Suprapubic skin (tissue), 4 donors: Measurements from ENCODE around the gene DSE. TPM values are rescaled to one million over a fixed set of nuclear protein-coding genes. Genes with fewer than 3 reads are reported as not detected.

Experiments used
- DNase-seq, 2 donors: peaks; one replicate each; pipeline ENCODE4 v3.0.0-alpha.2; 2019; ENCODE audit warnings: low spot score in 2 of 2
- H3K27ac ChIP-seq: fragments of 200-600 bp; sonication (generic); one replicate; pipeline ENCODE4 v1.5.1; 2019
- H3K27me3 ChIP-seq: fragments of 200-600 bp; sonication (generic); one replicate; pipeline ENCODE4 v1.5.1; 2019
- H3K36me3 ChIP-seq: fragments of 200-600 bp; sonication (generic); one replicate; pipeline ENCODE4 v1.5.1; 2019
- H3K4me1 ChIP-seq: fragments of 200-600 bp; sonication (generic); one replicate; pipeline ENCODE4 v1.5.1; 2019
- H3K4me3 ChIP-seq: fragments of 200-600 bp; sonication (generic); one replicate; pipeline ENCODE4 v1.5.1; 2019; ENCODE audit warnings: mild to moderate bottlenecking
- H3K9me3 ChIP-seq: fragments of 200-600 bp; sonication (generic); one replicate; pipeline ENCODE4 v1.5.1; 2019
- CTCF ChIP-seq, 2 donors: fragments of 200-600 bp in 1 of 2; fragments of 450-650 bp in 1 of 2; sonication (generic) in 1 of 2; IDR thresholded peaks; one replicate each; pipeline ENCODE4 v1.5.1; 2016 to 2019; ENCODE audit warnings: antibody characterized with exemption in 2 of 2, mild to moderate bottlenecking in 1 of 2, moderate library complexity in 1 of 2
- EP300 ChIP-seq: sonication (generic); formaldehyde crosslinking; IDR thresholded peaks from one replicate; pipeline ENCODE4 v1.6.1; 2017; ENCODE audit warnings: antibody characterized with exemption
- POLR2A ChIP-seq, 2 donors: fragments of 450-650 bp; IDR thresholded peaks; one replicate each; pipeline ENCODE4 v1.6.1; 2017; ENCODE audit warnings: antibody characterized with exemption in 2 of 2, mild to moderate bottlenecking in 2 of 2, moderate library complexity in 2 of 2
- POLR2AphosphoS5 ChIP-seq, 3 donors: sonication (generic); formaldehyde crosslinking; IDR thresholded peaks; one replicate each; pipeline ENCODE4 v1.6.1; 2017; ENCODE audit warnings: antibody characterized with exemption in 3 of 3
- WGBS: methylation state at CpG from one replicate; pipeline ENCODE4 v1.1.5; 2018; 5-methylcytosine and 5-hydroxymethylcytosine counted together
- total RNA-seq, 4 donors: library from RNA; depleted of rRNA; stranded (reverse); fragments of >200 nt; gene quantifications; one replicate each; pipeline ENCODE4 v1.1.0, GENCODE V29; 2016

DSE gene
- total RNA-seq, 4 donors from 2014 or later = 36.0 to 40.0 (median 37.2) TPM

DNA sequence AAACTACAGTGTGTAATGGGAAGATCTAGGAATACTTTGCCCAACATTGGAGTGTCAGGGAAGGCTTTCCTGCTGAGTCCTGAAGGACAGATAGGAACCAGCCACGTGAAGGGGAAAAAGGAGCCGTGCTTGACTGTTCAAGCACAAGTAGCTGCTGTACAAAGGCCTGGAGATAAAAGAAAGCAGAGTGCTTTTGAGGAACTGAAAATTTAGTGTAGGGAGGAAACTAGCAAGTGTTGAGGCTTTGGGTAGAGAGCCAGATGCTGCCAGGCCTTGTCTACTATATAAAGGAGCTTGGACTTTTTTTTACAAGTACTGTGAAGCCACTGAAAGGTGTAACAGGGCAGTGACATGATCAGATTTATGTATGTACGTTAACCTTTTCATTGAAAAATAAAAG, 39.0 kb downstream of the DSE start:
- H3K27ac ChIP-seq = no peak overlapping the region
- H3K36me3 ChIP-seq = no peaks in the 10 kb centered on the region
- 81% methylated on average over 3 of the region's 3 CpGs for WGBS
- no peak overlapping the region for H3K4me3 ChIP-seq
- no peak for DNase-seq
- no peaks in the 10 kb centered on the region for H3K9me3 ChIP-seq
- peaks cover 37% of the 10 kb centered on the region for H3K4me1 ChIP-seq
- no peaks in the 10 kb centered on the region for H3K27me3 ChIP-seq
- no peak for TF ChIP-seq CTCF (IDR thresholded peaks at IDR 0.05)
- no peak for TF ChIP-seq POLR2A (IDR thresholded peaks at IDR 0.05)
- TF ChIP-seq POLR2AphosphoS5 (IDR thresholded peaks at IDR 0.05) = no peak
- no peak for TF ChIP-seq EP300

DNA sequence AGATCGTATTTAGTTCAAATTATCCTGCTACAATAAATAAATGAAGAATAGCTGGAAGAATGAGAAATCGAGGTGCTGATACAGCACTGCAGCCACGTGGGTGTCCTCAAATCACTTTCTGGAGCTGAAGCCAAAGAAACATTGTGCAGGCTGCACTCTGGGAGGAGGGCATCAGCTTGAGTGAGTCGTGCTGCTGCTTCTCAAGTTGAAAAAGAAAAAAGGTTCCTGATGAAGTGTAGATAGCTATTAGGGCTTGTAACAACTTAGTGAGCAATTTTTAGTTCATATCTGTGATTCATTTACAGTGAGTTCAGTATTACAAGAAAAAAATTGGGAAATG, 40.5 kb downstream of the DSE start:
- TF ChIP-seq EP300 (no peak), POLR2A (IDR thresholded peaks at IDR 0.05) (no peak), POLR2AphosphoS5 (IDR thresholded peaks at IDR 0.05) (no peak), CTCF (IDR thresholded peaks at IDR 0.05) (no peak)
- H3K27me3 ChIP-seq = no peaks in the 10 kb centered on the region
- H3K4me3 ChIP-seq = no peak overlapping the region
- no peak for DNase-seq
- no peaks in the 10 kb centered on the region for H3K36me3 ChIP-seq
- peaks cover 24% of the 10 kb centered on the region for H3K4me1 ChIP-seq
- WGBS = 10% methylated on average over 4 of the region's 4 CpGs
- H3K9me3 ChIP-seq = no peaks in the 10 kb centered on the region
- H3K27ac ChIP-seq = peak overlapping the region; percentile 8

DNA sequence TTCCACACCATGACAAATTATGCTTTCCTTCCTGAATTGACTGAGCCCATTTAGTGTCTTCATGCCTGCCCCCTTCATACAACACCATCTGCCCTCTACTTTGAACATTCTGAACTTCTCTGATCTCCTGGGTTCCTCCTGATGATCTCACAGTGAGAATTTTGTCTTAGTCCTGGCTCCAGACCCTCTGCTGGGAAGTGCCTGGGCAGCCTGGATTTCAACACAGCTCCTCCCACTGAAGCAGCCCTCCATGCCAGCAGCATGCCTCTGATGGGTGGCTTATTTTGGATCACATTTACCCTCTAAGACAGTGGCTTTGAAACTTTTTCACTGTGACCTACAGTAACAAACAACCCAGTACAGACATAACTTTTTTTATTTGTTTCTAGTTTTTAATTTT, 41.5 kb downstream of the DSE start:
- no peaks in the 10 kb centered on the region for H3K36me3 ChIP-seq
- no peak for TF ChIP-seq CTCF (IDR thresholded peaks at IDR 0.05)
- H3K27ac ChIP-seq = no peak overlapping the region
- peaks cover 21% of the 10 kb centered on the region for H3K4me1 ChIP-seq
- no peaks in the 10 kb centered on the region for H3K27me3 ChIP-seq
- H3K4me3 ChIP-seq = no peak overlapping the region
- no peak for DNase-seq
- no peaks in the 10 kb centered on the region for H3K9me3 ChIP-seq

GRCh38 chr6:116413357-116413756, 42.6 kb downstream of the DSE start:
- Histone ChIP-seq H3K27me3 (no peaks in the 10 kb centered on the region), H3K4me1 (peaks cover 21% of the 10 kb centered on the region), H3K36me3 (no peaks in the 10 kb centered on the region), H3K9me3 (no peaks in the 10 kb centered on the region), H3K27ac (no peak overlapping the region), H3K4me3 (no peak overlapping the region)
- TF ChIP-seq POLR2AphosphoS5 (IDR thresholded peaks at IDR 0.05) (no peak), POLR2A (IDR thresholded peaks at IDR 0.05) (no peak), EP300 (no peak), CTCF (IDR thresholded peaks at IDR 0.05) (no peak)
- WGBS = 57% methylated on average over 1 of the region's 1 CpG
- no peak for DNase-seq

DNA sequence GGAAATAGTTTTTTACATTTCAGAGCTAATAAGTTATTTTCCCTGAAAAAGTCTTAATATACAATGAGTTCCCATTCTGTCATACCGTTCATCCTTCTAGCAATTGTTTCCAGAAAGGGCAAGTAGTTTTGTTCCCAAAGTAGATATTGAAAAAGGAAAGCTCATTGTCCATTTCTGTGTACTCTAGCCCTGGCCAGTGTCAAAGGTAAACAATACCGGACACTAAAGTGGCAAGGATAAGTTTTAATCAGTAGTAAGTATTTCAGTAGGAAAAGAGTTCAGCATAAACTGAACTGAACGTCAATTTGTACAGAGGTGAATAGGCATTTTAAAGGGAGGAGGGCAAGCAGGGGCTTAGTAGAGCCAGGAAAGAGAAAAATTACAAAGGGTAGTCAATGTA, 46.9 kb downstream of the DSE start:
- no peak overlapping the region for H3K27ac ChIP-seq
- 93% methylated on average over 3 of the region's 3 CpGs for WGBS
- no peak for DNase-seq
- peaks cover 5% of the 10 kb centered on the region for H3K4me1 ChIP-seq
- no peaks in the 10 kb centered on the region for H3K9me3 ChIP-seq
- no peaks in the 10 kb centered on the region for H3K36me3 ChIP-seq
- no peak overlapping the region for H3K4me3 ChIP-seq
- H3K27me3 ChIP-seq = no peaks in the 10 kb centered on the region
- no peak for TF ChIP-seq CTCF (IDR thresholded peaks at IDR 0.05)
- no peak for TF ChIP-seq POLR2AphosphoS5 (IDR thresholded peaks at IDR 0.05)
- no peak for TF ChIP-seq EP300
- TF ChIP-seq POLR2A (IDR thresholded peaks at IDR 0.05) = no peak
